ENCODE results near the gene PALM3.

The PALM3 gene

DNA sequence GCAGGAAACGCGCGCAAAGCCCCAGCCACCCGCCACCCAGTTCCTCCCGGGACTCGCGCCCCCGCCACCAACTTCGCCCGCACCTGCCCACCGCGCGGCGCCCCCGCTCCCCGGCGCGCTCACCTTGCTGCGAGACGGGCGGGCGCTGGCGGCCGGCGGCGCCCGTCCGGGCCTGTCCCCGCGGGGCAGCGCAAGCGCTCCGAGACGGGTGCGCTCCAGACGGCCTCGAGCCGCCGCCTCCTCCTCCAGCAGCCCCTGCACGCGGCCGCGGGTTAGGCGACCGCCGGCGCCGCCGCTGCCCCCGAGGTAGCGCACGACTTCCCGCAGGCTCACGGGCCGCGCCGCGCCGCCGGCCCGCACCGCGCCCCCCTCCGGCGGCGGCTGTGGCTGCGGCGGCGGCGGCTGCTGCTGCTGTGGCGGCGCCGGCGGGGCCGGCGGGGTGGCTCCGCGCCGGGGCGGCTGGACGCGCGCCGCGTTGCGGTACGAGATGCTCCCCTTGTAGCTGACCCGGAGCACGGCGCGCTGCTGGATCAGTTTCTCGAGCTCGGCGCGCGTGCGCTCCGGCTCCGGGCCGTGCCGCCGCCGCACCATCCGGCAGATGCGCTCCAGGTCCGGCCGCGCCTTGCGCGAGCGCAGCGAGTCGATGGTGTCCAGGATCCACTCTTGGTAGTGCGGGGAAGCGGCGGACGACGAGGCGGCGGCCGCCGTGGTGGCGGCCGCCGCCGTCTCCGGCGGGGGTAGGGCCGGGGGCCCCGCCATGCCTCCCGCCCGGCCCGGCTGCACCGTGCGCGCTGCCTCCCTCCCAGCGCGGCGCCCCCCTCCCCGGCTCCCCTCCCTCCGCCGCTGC lies 28.0 kb upstream of the PALM3 start:
- no peak for DNase-seq

GRCh38 chr19:14089412-14089661 lies 27.5 kb upstream of the PALM3 start:
- no peak for DNase-seq

DNA sequence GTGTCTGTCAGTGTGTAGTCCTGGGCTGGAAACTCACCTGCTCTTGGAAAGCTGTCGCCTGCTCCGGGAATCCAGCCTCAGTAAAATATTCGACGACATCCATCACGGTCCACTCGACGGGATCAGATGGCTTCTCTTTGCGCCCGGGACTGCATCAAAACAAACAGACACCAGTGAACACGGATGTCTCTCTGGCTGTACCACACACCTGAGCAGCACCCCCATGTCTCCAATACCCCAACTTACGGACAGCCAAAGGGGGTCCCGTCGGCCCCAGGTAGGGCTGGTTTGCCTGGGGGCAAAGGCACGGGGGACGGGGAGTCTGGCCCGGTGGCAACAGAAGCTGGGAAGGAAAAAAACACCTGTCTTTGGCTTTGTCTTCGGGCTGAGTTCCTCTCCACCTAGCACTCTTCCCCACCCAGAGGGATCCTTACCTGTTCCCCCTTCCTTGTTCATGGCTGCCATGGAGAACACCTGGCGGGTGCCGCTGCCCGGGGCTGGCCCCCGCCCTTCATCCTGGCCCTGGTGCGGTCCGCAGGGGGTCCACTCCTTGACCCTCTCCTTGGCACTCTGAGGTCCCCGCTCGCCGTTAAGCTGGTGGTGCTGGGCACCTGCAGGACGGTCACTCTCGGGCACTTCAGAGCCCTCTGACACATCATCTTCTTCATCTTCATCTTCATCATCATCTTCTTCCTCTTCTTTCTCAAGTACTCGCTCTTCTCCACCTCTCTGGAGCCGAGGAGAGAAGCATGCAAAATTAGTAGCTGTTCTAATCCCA lies 26.9 kb upstream of the PALM3 start:
- no peak for DNase-seq

GRCh38 chr19:14086098-14086497 lies 24.2 kb upstream of the PALM3 start:
- DNase-seq = no peak

DNA sequence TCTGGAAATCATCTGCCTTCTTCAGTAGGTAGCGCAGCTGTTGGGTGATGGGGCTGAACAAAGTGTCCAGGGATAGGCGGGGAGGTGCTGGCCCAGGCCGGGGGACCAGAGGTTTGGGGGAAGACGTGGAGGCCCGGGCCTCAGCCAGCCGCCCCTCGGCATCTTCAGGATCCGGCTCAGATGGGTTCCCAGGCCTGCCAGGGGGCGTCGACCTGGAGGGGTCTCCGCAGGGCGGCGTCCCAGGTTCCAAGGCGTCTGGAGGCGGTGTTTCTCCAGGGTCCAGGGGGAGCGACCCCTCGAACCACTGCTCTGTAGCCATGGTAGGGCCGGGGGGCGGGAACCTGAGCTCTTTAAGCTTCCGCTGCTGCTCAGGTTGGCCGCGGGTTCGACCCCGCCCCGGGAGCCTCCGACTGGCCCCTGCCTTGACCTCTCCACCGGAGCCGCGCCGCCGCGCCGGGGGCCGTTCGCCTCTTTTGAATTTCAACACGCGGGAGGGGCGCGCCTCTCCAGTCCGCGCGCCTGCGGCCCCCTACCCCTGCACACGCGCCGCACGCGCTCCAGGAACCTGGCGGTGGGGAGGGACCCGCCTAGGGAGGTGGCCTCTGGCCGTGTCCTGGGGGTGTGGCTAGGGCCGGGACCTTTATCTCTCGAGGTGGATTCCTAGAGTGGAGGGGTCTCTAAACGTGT lies 23.6 kb upstream of the PALM3 start, which contains the start of gene C19orf67:
C19orf67 (minus strand) TSS at position 475 of the 687 bp plus-strand sequence; CDS start at position 319, 156 bp downstream.
- DNase-seq = no peak

GRCh38 chr19:14082675-14082960 lies 20.7 kb upstream of the PALM3 start:
- DNase-seq = no peak

DNA sequence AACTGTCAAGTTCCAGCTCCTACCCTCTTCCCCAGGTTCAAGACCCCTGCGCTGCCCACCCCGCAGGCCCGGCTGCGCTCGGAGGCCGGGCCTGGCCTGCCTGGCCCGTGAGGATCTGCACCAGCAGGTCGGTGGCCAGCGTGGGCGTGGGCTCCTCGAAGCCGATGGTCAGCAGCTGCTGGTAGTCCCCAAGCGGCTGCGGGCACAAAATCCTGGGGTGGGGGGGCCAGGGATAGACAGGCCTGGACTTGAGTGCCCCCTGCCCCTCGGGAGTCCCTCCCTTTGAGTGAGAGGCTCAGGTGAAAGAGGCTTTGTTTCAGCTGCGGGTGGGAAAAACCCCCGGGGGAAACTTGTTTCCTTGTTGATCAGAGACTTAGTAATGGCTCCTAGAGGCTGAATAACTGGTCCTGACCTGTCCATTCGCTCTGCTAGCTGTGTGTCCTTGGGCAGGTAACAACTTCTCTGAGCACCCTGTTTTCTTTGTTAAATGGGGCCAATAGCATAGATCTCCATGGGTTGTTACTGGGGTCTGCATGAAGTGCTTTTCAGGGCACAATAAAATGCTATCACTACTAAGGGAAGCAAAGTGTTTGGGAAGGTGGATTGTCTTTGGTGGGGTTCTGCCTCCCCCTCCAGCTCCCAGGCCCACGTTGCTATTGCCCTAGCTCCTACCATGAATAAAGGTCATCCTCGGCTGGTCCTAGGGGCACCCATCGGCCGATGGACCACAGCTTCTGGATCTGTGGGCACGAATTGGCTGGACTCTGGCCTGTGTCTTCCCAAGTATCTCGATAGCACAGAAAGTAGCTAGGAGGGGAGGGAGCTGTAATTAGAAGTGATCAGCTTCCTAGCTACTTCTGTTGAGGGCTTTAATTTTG lies 20.2 kb upstream of the PALM3 start:
- no peak for DNase-seq

DNA sequence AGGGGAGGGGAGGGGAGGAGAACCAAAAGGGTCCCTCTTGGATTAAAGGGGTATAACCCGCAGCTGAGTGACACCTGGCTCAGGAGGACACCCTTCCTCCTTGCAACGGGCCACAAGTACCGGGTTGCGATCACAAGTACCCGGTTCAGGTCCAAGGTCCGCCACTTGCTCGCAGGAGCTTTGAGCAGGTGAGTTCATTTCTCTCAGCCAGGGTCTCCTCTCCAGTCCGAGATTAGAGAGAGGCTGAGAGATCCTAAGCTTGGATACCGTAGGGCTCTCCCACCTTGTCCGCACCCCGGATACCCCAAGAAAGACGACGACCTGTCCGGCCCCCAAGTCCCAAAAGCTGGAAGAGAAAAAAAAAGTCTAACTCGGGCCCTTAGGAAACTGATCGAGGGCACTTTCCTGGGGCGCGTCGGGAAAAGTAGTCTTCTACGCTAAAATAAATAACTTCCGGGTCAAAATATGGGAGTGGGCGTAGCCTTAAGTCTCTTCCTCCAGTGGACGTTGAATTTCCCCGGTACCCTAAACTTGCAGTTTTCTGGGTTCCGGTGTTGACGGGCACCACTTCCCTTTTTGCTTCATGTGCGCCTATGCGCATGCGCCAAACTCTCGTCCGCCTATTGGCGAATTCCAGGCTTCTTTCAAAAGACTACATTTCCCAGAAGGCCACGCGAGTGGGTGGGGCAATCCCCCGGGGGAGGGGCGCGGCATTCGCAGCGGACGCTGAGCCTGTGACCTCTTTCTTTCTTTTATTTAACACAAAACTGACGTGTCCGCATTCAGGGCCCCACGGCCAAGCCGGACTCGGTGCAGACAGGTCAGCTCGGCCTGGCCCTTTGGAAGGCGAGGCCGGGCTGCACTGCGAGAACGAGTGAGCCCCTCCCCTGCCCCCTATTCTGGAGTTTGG lies 19.3 kb upstream of the PALM3 start:
- DNase-seq = peak; percentile 98

- no peak for DNase-seq
These were observed 16.5 kb upstream of the PALM3 start for GRCh38 chr19:14078411-14078810.

DNA sequence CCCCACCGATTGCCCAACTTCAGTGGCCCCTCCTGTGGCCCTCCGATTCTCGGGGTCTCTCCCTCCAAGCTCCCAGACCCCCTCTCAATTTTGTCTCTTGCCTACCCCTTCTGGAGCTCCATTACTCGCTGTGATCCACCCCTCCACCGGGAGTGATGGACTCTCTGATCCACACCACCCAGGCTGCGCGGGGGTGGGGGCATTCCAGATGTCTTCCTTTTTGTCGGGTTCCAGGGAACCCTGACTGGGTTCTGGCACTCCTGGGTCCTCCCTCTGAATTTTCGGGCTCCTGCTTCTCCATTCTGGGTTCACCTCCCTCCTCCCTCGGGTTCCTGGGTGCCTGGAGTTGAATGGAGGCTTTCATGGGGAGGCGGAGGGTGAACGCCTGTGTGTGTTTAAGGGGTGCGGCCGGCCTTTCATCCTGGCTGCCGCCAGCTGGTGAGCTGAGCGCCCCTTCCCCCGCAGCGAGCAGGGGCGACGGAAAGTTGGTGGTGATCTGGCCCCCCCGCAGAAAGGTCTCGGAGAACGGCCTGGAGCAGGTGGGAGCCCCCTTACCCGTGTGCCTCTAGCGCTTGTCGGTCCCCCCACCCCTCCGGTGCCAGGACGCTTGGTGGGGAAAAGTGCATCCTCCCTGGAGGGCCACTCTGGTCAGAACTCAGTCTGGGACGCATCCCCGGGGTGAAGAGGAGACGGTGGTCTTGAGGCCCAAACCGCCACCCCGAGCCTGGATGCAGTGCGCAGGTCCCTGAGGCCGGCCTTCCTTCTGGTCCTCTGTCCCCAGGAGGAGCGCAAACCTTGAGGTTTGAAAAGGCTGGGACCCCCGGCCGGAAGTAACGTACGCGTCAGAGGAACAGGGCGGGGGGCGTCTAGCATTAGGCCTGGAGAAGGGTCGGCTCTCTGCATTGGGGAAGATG lies 12.3 kb upstream of the PALM3 start:
- DNase-seq = no peak

DNA sequence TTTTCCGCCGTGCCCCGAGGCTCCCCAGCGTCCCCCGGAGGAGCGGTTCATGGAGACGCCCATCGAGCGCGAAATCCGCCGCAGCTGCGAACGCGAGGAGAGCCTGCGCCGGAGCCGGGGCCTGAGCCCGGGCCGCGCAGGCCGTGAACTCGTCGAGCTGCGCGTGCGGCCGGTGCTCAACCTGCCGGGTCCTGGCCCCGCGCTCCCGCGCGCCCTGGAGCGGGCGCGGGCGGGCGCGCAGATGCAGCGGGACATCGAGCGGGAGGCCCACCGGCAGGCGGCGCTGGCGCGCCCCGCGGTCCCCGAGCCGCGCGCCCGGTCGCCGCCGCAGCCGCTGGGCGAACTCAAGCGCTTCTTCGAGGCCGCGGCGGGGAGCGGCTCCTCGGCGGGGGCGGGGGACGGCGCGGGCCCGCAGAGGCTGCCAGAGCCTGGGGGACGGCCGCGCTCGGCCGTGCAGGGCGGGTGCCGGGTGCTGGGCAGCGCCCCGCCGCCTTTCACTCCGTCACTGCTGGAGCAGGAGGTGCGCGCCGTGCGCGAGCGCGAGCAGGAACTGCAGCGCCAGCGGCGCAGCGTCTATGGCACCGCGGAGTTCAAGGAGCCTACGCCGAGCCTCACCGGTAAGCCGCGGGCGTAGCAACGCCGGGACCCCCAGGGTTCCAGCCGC lies 11.5 kb upstream of the PALM3 start:
- DNase-seq = no peak

DNA sequence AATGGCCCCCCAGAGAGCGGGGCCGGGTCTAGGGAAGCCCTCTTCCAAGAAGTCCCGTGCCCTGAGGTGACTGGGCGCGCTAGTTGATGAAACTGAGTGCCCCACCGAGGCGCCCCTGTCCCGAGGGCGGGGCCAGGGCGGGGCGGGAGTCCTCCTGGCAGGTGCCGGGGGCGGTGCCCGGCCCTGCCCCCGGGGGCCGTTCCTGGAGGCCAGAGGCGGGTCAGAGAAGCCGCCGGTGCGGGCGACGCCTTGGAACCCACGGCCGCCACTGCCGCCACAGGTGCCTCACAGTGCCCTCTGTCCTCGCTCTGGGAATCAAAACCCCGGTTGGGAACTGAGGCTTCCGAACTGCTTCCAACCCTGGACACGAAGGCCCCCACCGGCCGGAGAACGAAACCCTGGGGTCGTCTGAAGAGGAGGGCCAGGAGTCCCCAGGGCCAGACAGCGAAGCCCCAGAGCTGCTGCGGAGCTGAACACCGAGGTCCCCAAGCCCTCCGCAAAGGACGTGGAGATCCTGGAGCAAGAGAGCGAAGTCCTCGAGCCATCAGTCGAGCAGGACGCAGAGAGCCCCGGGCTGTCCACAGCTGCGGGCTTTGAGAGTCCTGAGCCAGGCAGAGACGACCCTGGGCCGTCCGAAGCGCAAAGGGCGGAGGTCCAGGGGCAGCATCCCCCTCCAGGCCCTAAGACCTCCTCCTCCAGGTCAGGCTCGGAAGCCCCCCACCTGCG lies 10.8 kb upstream of the PALM3 start, which contains the start of gene MISP3:
MISP3 (plus strand) TSS at position 252 of the 726 bp plus-strand sequence. CDS start 524 bp downstream, outside the sequence.
- DNase-seq = no peak

DNA sequence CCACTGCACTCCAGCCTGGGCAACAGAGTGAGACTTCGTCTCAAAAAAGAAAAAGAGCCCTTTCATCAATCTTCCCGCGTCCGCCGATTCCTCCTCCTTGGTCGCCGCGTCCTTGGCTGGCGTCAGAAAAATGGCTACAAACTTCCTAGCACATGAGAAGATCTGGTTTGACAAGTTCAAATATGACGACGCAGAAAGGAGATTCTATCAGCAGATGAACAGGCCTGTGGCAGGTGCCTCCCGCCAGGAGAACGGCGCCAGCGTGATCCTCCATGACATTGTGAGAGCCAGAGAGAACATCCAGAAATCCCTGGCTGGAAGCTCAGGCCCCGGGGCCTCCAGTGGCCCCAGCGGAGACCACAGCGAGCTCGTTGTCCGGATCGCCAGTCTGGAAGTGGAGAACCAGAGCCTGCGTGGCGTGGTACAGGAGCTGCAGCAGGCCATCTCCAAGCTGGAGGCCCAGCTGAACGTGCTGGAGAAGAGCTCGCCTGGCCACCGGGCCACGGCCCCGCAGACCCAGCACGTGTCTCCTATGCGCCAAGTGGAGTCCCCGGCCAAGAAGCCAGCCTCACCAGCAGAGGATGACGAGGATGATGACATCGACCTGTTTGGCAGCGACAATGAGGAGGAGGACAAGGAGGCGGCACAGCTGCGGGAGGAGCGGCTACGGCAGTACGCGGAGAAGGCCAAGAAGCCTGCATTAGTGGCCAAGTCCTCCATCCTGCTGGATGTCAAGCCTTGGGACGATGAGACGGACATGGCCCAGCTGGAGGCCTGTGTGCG lies 8.6 kb upstream of the PALM3 start:
- DNase-seq = no peak

DNA sequence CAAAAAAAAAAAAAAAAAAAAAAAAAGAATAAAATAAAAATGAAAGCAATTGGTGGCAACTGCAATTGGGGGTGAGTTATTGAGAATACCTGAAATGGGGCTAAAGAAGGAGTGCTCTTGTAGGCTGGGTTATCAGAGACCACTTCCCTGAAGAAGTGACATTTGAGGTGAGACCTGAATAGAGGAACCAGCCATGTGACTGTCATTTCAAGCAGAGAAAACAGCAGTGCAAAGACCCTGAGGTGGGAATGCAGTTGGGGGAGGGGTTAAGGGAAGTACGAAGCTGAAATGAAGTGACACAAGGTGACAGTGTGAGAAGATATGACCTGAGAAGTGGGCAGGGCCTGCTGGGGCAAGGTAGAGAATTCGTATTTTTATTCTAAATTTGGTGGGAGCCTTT lies 4.3 kb upstream of the PALM3 start:
- no peak for DNase-seq

GRCh38 chr19:14063105-14063504 lies 1.2 kb upstream of the PALM3 start:
- DNase-seq = no peak

DNA sequence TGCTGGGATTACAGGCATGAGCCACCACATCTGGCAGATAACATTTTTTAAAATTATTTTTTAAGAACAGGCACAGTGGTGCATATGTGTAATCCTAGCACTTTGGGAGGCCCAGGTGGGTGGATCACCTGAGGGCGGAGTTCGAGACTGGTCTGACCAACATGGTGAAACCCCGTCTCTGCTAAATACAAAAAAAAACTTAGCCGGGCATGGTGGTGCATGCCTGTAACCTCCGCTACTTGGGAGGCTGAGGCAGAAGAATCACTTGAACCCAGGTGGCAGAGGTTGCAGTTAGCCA lies 631 bp upstream of the PALM3 start:
- no peak for DNase-seq

GRCh38 chr19:14061081-14061749 lies 661 bp downstream of the PALM3 start:
- DNase-seq = no peak

DNA sequence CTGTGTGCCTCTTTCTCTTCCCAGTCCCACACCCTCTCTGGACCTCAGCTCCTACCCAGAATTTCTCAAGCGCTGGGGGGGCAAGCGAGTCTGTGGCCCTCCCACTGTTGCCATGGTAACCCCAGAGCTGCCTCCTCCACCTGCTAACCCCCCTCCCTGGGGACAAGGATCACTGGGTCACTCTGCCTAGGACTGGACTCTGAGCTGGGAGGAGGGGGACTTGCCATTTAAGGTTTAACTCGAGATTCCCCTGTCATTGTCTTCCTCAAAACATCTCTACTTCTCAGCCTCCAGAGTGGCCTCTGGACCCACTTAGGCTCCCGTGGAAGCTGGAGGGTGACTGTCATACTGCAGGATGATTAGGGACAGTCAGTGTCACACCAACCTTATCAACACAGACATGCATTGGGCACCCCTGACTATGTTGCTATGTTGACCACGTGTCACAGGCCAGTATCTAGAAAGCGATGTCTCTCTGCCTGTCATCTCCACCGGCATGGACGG lies 2.2 kb downstream of the PALM3 start:
- no peak for DNase-seq
